ENCODE measurements around the gene FOXP1. TPM values are rescaled to one million over a fixed set of nuclear protein-coding genes. Genes with fewer than 3 reads are reported as not detected.

Gene FOXP1
- total RNA-seq, 2 experiments from 2014 or later = 66.3 to 68.8 TPM

DNA sequence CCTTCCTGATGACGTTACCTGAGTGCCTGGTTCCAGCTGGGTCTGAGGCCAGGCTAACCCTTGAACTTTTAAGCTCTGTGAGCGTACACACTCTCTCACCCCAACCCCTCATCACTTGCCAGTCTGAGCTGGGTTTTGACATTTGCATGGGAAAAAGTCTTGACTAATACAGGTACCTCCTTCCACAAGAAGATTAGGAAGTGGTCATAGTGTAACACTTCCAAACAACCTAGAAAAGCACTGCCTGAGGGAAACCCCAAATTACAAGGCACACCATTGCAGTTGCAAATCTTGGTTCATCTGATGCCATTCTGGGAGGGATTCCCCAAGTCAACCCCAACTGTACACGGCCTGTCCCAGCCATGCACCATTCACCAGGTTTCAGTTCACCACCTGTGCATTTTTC is 499.8 kb downstream of the FOXP1 start:
- no peak overlapping the region for H3K27ac Mint-ChIP-seq
- H3K4me1 Mint-ChIP-seq = peaks cover 70% of the 10 kb centered on the region
- CTCF ChIA-PET = no interaction called here
- H3K36me3 Mint-ChIP-seq = peaks cover 24% of the 10 kb centered on the region
- no peak for ATAC-seq
- H3K4me3 Mint-ChIP-seq = no peak overlapping the region
- no peaks in the 10 kb centered on the region for H3K27me3 Mint-ChIP-seq
- DNase-seq = no peak
- no peaks in the 10 kb centered on the region for H3K9me3 Mint-ChIP-seq (ENCODE audit: low read depth)

DNA sequence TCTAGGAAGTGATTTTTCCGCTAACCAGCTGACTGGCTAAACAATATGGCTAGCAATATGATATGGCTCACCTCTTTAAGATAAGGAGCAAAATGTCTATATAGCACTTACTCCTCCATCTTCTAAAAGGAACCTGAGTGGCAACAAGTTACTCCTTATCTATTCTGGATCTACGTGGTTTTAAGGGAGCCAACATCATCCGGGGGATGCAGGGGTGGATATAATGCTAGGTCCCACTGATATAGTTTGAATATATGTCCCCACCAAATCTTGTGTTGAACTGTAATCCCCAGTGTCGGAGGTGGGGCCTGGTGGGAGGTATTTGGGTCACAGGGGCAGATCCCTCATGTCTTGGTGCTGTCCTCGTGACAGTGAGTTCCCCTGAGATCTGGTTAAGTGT is 500.7 kb downstream of the FOXP1 start:
- H3K27me3 Mint-ChIP-seq = no peaks in the 10 kb centered on the region
- no peak for DNase-seq
- ATAC-seq = no peak
- H3K9me3 Mint-ChIP-seq (ENCODE audit: low read depth) = no peaks in the 10 kb centered on the region
- H3K27ac Mint-ChIP-seq = no peak overlapping the region
- H3K4me3 Mint-ChIP-seq = no peak overlapping the region
- peaks cover 20% of the 10 kb centered on the region for H3K36me3 Mint-ChIP-seq
- H3K4me1 Mint-ChIP-seq = peaks cover 68% of the 10 kb centered on the region
- CTCF ChIA-PET = no interaction called here

DNA sequence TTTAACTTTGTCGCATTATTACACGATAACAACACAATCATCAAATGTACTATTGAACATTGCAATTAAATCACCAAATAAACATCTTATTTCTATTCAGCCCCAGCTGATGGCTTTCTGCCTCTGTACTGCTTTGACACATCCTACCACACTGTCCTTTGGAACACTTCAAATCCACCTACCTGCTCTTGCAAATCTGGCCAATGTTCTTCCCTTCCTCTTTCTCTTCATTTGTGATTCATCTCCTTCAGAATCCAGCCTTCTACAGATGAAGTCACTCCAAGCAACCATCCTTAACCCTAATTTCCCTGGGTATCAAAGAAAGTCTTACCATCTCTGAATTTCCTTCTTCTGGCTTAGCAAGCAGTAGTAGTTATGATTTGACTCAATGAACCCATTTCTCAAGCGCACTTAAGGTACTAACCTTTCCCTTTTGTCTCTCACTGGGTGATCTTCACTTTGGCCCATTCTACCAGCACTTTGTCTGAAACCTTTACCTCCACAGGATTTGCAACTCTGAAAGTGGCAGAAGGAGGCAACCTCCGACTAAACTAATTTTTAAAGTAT is 502.9 kb downstream of the FOXP1 start:
- H3K27me3 Mint-ChIP-seq = no peaks in the 10 kb centered on the region
- no peaks in the 10 kb centered on the region for H3K9me3 Mint-ChIP-seq (ENCODE audit: low read depth)
- no peak overlapping the region for H3K4me3 Mint-ChIP-seq
- ATAC-seq = no peak
- DNase-seq = no peak
- peaks cover 17% of the 10 kb centered on the region for H3K36me3 Mint-ChIP-seq
- H3K27ac Mint-ChIP-seq = no peak overlapping the region
- H3K4me1 Mint-ChIP-seq = peaks cover 60% of the 10 kb centered on the region
- CTCF ChIA-PET = no interaction called here

DNA sequence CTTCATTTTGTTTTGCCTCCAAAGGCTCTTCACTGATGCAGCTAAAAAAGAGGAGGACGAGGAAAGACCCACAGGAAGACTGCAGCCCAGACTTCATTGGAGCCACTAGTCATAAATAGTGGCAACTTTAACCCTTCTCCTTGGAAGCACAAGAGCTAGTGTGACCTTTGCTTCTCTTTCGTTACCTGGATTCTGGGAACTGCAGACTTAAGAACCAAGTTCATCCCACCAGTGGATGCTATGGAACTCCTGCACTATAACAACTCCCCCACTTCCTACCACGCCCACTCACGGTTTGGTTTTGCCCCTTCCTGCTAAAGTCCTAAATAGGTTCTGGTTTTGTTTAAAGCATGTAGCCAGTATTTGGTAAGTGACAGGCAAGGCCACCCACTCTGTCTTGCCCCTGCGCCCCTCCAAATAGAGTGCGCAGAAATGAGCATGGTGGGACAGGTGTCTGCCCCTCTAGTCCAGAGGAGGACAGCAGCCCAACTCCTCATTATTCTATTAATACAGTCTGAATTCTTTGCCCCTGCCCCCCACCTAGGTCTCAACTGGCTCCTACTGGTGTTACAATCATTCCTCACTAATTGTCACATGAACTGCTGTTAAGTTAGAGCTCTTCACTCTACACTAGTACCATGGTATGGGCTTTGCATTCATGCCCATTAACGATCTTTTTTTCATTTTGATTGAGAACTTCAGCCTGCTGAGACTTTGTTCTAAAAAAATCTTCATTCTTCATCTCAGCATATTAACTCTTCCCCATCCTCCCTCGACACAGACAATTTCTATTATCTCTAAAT is 504.6 kb downstream of the FOXP1 start:
- CTCF ChIA-PET = interaction anchor here (1.2 kb wide), 1 partner anchor 10 kb away, joined by 3 read pairs; no protein-coding TSS in a partner anchor
- Mint-ChIP-seq H3K27me3 (no peaks in the 10 kb centered on the region), H3K36me3 (peaks cover 13% of the 10 kb centered on the region), H3K4me1 (peaks cover 54% of the 10 kb centered on the region), H3K4me3 (no peak overlapping the region), H3K9me3 (ENCODE audit: low read depth) (no peaks in the 10 kb centered on the region), H3K27ac (no peak overlapping the region)
- ATAC-seq = no peak
- no peak for DNase-seq

DNA sequence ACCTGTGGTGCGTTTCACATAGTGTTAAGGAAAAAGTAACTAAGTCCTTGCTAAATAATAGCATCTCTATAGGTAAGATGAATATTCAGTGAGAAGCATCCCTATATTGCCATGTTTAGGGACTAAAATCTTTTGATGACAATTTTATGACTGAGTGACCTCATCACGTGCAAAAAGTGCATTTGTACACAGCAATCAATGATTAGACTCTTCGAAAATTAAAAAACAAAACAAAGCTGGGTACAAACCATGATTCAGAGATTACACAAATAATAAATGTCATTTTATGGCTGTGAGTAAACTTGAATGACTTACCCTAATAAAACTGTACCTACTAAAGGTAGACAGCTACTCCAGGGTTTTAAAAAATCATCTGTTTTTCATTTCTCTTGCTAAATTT is 505.3 kb downstream of the FOXP1 start:
- Mint-ChIP-seq H3K4me1 (peaks cover 47% of the 10 kb centered on the region), H3K4me3 (no peak overlapping the region)

DNA sequence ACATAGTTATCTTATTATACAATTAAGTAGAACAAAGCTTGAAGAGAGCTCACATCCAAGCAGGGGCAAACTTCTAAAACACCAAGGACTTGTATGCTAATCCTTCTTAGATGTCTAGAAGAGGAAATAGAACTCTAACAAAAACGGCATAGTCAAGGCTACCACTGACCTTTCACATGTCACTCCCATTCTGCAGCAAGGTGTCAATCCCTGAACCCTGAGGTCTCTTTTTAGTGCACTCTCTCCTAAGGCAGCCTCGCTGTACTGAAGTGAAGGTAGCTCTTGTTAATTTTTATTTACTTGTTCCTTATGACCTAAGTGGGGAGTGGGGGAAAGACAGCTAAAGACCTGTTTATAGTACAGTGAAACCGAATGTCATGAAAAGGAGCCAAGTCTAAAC is 506.5 kb downstream of the FOXP1 start:
- DNase-seq = no peak
- Mint-ChIP-seq H3K4me3 (no peak overlapping the region), H3K36me3 (peaks cover 3% of the 10 kb centered on the region), H3K27ac (no peak overlapping the region), H3K9me3 (ENCODE audit: low read depth) (no peaks in the 10 kb centered on the region), H3K27me3 (no peaks in the 10 kb centered on the region), H3K4me1 (peaks cover 41% of the 10 kb centered on the region)
- no peak for ATAC-seq
- CTCF ChIA-PET = interaction anchor here (1.2 to 1.4 kb wide), 3 partner anchors 10 to 70 kb away, joined by 4 read pairs; no protein-coding TSS in a partner anchor

More for the DNA sequence above, 505.3 kb downstream of the FOXP1 start:
- Mint-ChIP-seq H3K9me3 (ENCODE audit: low read depth) (no peaks in the 10 kb centered on the region), H3K27ac (no peak overlapping the region), H3K27me3 (no peaks in the 10 kb centered on the region), H3K36me3 (peaks cover 6% of the 10 kb centered on the region)
- no peak for DNase-seq
- no peak for ATAC-seq
- CTCF ChIA-PET = no interaction called here

DNA sequence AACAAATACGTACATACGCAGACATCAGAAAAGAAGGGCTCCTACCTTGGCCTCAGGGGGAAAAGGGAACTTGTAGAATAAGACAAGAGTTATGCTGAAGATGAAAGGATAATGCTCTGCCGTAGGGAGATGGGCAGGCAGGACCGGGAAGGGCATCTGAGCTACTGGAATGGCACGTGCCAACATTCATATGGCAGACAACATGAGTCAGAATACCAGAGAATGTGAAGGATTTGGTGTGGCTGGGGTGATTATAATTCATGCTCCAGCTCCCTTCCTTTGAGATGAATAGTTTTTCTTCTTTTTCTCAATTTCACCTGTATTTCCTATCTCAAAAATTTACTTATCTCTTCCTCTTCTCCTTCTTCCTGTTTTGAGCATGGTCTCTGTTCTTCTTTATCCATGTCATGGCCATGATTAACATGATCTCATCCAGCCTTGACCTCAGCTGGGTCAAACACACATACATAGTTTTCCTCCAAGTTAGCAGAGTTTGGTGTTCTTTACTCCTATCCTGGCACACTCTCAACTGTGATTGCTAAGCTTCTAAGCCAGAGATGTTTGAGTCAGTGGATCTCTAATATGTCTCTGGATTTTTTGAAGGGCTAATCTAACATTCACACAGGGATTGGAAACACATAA is 507.0 kb downstream of the FOXP1 start:
- Mint-ChIP-seq H3K27me3 (no peaks in the 10 kb centered on the region), H3K4me3 (no peak overlapping the region), H3K9me3 (ENCODE audit: low read depth) (no peaks in the 10 kb centered on the region), H3K4me1 (peaks cover 40% of the 10 kb centered on the region), H3K36me3 (peaks cover 3% of the 10 kb centered on the region), H3K27ac (no peak overlapping the region)
- DNase-seq (no peak), ATAC-seq (no peak)
- CTCF ChIA-PET = interaction anchor here (1.2 to 1.4 kb wide), 3 partner anchors 11 to 70 kb away, joined by 4 read pairs; no protein-coding TSS in a partner anchor

DNA sequence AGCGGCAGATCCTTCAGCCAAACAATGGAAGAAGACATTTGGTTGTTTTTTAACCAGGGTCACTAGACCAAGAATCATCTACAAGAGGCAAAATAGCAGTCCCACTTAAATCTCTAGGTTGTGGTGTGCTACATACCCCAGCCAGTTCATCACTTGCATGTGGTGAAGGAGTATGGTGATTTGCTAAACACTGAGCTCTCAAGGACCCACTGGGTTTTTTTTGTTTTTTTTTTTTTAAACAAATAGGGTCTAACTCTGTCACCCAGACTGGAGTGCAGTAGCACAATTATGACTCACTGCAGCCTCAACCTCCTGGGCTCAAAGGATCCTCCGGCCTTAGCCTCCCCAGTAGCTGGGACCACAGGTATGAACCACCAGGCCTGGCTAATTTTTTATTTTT is 508.0 kb downstream of the FOXP1 start:
- CTCF ChIA-PET = interaction anchor here (1.0 kb wide), 1 partner anchor 150 kb away, joined by 3 read pairs; no protein-coding TSS in a partner anchor
- peaks cover 2% of the 10 kb centered on the region for H3K36me3 Mint-ChIP-seq

DNA sequence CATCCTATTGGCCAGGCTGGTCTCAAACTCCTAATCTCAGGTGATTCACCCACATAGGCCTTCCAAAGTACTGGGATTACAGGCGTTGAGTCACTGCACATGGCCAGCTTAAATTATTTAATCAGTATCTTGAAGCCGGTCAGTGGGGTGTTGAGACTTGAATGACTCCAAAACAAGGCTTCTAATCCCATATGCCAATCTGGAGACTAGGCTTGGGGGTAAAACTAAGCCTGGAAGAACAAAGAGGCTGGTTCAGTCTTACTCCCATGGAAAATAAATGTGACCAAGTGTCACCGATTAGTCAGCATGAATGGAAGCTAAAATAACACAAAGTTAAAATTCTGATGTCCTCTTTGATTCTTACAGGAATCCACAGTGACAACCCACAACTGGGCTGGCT is 509.1 kb downstream of the FOXP1 start:
- H3K27ac Mint-ChIP-seq = no peak overlapping the region
- CTCF ChIA-PET = no interaction called here
- H3K27me3 Mint-ChIP-seq = no peaks in the 10 kb centered on the region
- no peak overlapping the region for H3K4me3 Mint-ChIP-seq
- no peak for DNase-seq
- no peaks in the 10 kb centered on the region for H3K9me3 Mint-ChIP-seq (ENCODE audit: low read depth)
- H3K36me3 Mint-ChIP-seq = peaks cover 2% of the 10 kb centered on the region
- H3K4me1 Mint-ChIP-seq = peaks cover 30% of the 10 kb centered on the region
- no peak for ATAC-seq

More for the DNA sequence above, 508.0 kb downstream of the FOXP1 start:
- DNase-seq = no peak
- no peak overlapping the region for H3K4me3 Mint-ChIP-seq
- H3K27ac Mint-ChIP-seq = no peak overlapping the region
- peaks cover 30% of the 10 kb centered on the region for H3K4me1 Mint-ChIP-seq
- no peak for ATAC-seq
- no peaks in the 10 kb centered on the region for H3K27me3 Mint-ChIP-seq
- no peaks in the 10 kb centered on the region for H3K9me3 Mint-ChIP-seq (ENCODE audit: low read depth)

DNA sequence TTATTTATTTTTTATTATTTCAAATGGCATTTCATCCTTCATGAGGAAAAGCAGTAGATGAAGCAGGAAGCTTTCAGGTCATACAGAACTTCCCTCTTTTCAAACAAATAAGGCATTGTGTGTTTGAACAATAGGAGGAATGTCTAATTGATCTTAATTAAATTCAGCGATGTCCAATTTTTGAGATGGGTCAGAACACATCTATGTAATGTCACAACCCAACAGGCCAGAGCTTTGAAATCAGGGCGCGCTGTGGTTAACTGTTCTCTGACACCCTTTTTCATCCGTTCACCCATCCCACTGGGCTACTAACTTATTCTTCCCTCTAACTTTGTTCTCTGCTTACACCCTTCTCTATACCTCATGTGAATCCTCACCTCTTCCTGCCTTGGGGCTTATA is 510.5 kb downstream of the FOXP1 start:
- DNase-seq (no peak), ATAC-seq (no peak)
- Mint-ChIP-seq H3K27me3 (no peaks in the 10 kb centered on the region), H3K9me3 (ENCODE audit: low read depth) (no peaks in the 10 kb centered on the region), H3K4me3 (no peak overlapping the region), H3K27ac (no peak overlapping the region), H3K4me1 (peaks cover 30% of the 10 kb centered on the region), H3K36me3 (peaks cover 2% of the 10 kb centered on the region)
- CTCF ChIA-PET = no interaction called here

DNA sequence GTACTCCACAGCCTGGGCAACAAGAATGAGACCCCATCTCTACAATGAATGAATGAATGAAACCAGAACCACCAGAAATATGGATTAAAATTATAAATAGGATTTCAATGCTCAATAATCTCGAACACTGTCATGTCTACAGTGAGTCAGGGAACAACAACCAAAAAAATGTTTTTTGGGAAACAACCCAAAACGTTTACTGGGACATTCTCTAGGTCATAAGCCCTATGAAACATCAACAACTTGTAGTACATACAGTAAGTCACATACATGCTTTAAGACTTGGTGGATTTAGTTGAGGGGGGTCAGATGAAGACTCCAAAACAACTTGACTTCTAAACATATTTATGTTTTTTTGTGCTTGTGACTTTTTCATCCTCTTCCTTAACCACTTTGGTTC is 511.2 kb downstream of the FOXP1 start:
- CTCF ChIA-PET = no interaction called here
- Mint-ChIP-seq H3K4me1 (peaks cover 31% of the 10 kb centered on the region), H3K4me3 (no peak overlapping the region), H3K9me3 (ENCODE audit: low read depth) (no peaks in the 10 kb centered on the region), H3K36me3 (peaks cover 2% of the 10 kb centered on the region), H3K27me3 (no peaks in the 10 kb centered on the region), H3K27ac (no peak overlapping the region)
- DNase-seq = no peak
- ATAC-seq = no peak

DNA sequence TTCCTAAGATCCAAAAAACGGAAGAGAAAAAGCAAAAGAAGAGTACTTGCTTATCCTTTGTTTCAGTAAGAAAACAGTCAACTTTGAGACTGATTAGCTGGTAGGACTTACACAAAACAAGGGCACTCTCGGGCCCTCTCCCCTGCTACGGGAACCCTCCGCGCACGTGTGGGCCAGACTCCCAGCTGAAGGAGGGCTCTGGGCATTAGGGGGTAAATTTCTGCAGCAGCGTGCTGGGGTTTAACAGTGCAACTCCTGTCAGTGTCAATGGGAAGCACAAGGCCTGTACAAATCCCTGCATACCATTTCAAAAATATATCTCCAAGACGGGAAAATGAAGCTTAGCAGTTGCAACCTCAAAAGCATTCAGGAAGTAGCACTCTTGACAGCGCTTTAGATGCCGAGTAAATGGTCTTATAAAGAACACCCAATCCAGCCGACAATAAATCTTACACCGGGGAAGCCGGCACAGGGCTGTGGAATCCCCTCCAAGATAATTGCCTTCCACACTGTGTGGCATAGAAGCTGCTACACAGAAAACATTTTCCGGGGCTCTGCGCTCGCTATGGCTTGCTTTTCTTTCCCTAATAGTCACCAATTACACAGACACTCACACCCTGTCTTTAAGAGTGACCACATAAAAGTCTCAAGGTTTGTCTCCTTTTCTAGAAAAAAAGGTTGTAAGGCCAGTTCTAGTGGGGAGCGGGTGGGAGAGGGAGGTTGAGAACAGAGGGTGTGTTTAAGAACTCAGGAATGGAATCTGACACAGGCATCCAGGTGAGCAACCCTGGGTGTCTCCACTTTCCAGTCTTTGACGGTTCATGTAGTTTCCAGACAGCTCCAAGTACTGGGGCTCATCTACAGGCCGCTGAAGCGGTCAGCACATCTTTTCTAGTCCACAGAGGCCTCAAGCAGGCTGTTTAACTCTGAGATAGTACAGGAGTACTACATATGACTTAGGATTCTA is 512.7 kb downstream of the FOXP1 start:
- H3K4me1 Mint-ChIP-seq = peaks cover 41% of the 10 kb centered on the region
- H3K4me3 Mint-ChIP-seq = no peak overlapping the region
- no peak overlapping the region for H3K27ac Mint-ChIP-seq
- H3K27me3 Mint-ChIP-seq = no peaks in the 10 kb centered on the region
- no peaks in the 10 kb centered on the region for H3K36me3 Mint-ChIP-seq
- no peaks in the 10 kb centered on the region for H3K9me3 Mint-ChIP-seq (ENCODE audit: low read depth)
- CTCF ChIA-PET = interaction anchor here (1.1 to 1.7 kb wide), 4 partner anchors 16 to 179 kb away, joined by 3 to 5 read pairs (median 4); no protein-coding TSS in a partner anchor
- ATAC-seq = no peak
- DNase-seq = no peak

DNA sequence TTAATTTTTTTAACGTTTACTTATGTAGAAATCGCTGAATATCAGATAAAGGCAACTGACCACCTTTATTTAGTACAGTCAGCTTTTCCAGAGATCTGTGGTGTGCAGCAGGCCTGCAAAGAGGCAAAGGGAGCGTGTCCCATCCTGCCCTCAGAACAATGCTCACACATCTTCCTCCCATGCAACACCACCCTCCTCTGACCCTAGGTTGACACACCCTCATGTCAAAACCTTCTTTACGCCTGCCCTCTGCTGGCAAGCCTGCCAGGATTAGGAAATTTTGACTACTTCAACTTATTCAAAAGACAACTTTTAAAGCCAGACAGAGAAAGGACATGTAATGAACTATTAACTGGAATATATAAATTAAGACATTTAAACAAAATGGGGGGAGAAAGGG is 513.7 kb downstream of the FOXP1 start:
- CTCF ChIA-PET = interaction anchor here (1.4 to 1.7 kb wide), 3 partner anchors 9 to 178 kb away, joined by 3 to 5 read pairs (median 4); no protein-coding TSS in a partner anchor
- peak; percentile 80 for DNase-seq
- peaks cover 43% of the 10 kb centered on the region for H3K4me1 Mint-ChIP-seq
- H3K36me3 Mint-ChIP-seq = no peaks in the 10 kb centered on the region
- H3K27ac Mint-ChIP-seq = peak overlapping the region; percentile 32
- ATAC-seq = peak; percentile 37
- H3K9me3 Mint-ChIP-seq (ENCODE audit: low read depth) = no peaks in the 10 kb centered on the region
- no peak overlapping the region for H3K4me3 Mint-ChIP-seq
- no peaks in the 10 kb centered on the region for H3K27me3 Mint-ChIP-seq
